Astrocyte (in vitro differentiated cells and primary cell): ENCODE data around the gene SARS1. TPM values are rescaled to one million over a fixed set of nuclear protein-coding genes. Genes with fewer than 3 reads are reported as not detected.
A peak's percentile ranks its signal among the peaks of the same experiment; 100 is the strongest.

Experiments
- DNase-seq: peaks from one replicate; pipeline ENCODE4 v3.0.0-alpha.2; 2010; ENCODE audit warnings: low read depth
- FAIRE-seq: peaks from 2 replicates; lab custom pipeline; 2011; peaks lifted over from hg19 to GRCh38; lab: Jason Lieb, UNC
- H2AFZ ChIP-seq: 2 replicates; pipeline ENCODE4 v1.6.0; 2012; ENCODE audit warnings: low read depth, low read length, inconsistent platforms
- H3K27ac ChIP-seq: 2 replicates; pipeline ENCODE4 v1.5.1; 2011; ENCODE audit warnings: low read depth, low read length, inconsistent platforms
- H3K27me3 ChIP-seq: 2 replicates; pipeline ENCODE4 v1.6.0; 2011; ENCODE audit warnings: low read length, inconsistent platforms; ENCODE audit not compliant: insufficient read depth
- H3K36me3 ChIP-seq: 2 replicates; pipeline ENCODE4 v1.5.1; 2011; ENCODE audit warnings: low read length, inconsistent platforms; ENCODE audit not compliant: insufficient read depth
- H3K4me1 ChIP-seq: 2 replicates; pipeline ENCODE4 v1.5.1; 2011; ENCODE audit warnings: low read length, inconsistent platforms; ENCODE audit not compliant: insufficient read depth
- H3K4me2 ChIP-seq: 2 replicates; pipeline ENCODE4 v1.6.0; 2012; ENCODE audit warnings: low read length, inconsistent platforms
- H3K4me3 ChIP-seq: 2 replicates; pipeline ENCODE4 v1.5.1; 2011; ENCODE audit warnings: low read depth, mild to moderate bottlenecking, low read length, inconsistent platforms; ENCODE audit not compliant: insufficient read depth
- H3K79me2 ChIP-seq: 2 replicates; pipeline ENCODE4 v1.6.0; 2012; ENCODE audit warnings: mild to moderate bottlenecking, low read length, inconsistent platforms; ENCODE audit not compliant: insufficient read depth
- H3K9ac ChIP-seq: 2 replicates; pipeline ENCODE4 v1.6.0; 2012; ENCODE audit warnings: mild to moderate bottlenecking, low read length, inconsistent platforms
- H3K9me3 ChIP-seq: 2 replicates; pipeline ENCODE4 v1.5.1; 2012; ENCODE audit warnings: low read depth, mild to moderate bottlenecking, low read length, inconsistent platforms; ENCODE audit not compliant: insufficient read depth
- H4K20me1 ChIP-seq: 2 replicates; pipeline ENCODE4 v1.6.0; 2012; ENCODE audit warnings: low read length, inconsistent platforms; ENCODE audit not compliant: insufficient read depth
- H3K27ac Mint-ChIP-seq: one replicate; pipeline ENCODE4 v1.8.0; 2021; ENCODE audit warnings: mild to moderate bottlenecking, mixed read lengths; ENCODE audit not compliant: unreplicated experiment
- H3K27me3 Mint-ChIP-seq: one replicate; pipeline ENCODE4 v1.8.0; 2021; ENCODE audit warnings: low read depth, mixed read lengths; ENCODE audit not compliant: unreplicated experiment
- H3K36me3 Mint-ChIP-seq: one replicate; pipeline ENCODE4 v1.8.0; 2021; ENCODE audit warnings: low read depth, mixed read lengths; ENCODE audit not compliant: unreplicated experiment
- H3K4me1 Mint-ChIP-seq: one replicate; pipeline ENCODE4 v1.8.0; 2021; ENCODE audit warnings: low read depth, mixed read lengths; ENCODE audit not compliant: unreplicated experiment
- H3K4me3 Mint-ChIP-seq: one replicate; pipeline ENCODE4 v1.8.0; 2021; ENCODE audit warnings: mild to moderate bottlenecking, moderate library complexity, mixed read lengths; ENCODE audit not compliant: unreplicated experiment
- H3K9me3 Mint-ChIP-seq: one replicate; pipeline ENCODE4 v1.8.0; 2021; ENCODE audit warnings: mild to moderate bottlenecking, mixed read lengths; ENCODE audit not compliant: unreplicated experiment
- EZH2 ChIP-seq: IDR thresholded peaks from 2 replicates; pipeline ENCODE4 v1.6.1; 2012; ENCODE audit warnings: mild to moderate bottlenecking, low read length, inconsistent platforms; ENCODE audit not compliant: insufficient read depth
- total RNA-seq: library from RNA; stranded (reverse); gene quantifications from 2 replicates; pipeline ENCODE4 v1.2.1, GENCODE V29; 2021
- TF ChIP-seq, protein P1 (sequence below): IDR thresholded peaks from 2 replicates; pipeline ENCODE4 v1.5.1; 2011; ENCODE audit warnings: low read depth, mild to moderate bottlenecking, inconsistent platforms, low read length, moderate library complexity; ENCODE audit not compliant: insufficient read depth

Gene SARS1
- total RNA-seq, 1 donor from 2014 or later, result 355 TPM

DNA sequence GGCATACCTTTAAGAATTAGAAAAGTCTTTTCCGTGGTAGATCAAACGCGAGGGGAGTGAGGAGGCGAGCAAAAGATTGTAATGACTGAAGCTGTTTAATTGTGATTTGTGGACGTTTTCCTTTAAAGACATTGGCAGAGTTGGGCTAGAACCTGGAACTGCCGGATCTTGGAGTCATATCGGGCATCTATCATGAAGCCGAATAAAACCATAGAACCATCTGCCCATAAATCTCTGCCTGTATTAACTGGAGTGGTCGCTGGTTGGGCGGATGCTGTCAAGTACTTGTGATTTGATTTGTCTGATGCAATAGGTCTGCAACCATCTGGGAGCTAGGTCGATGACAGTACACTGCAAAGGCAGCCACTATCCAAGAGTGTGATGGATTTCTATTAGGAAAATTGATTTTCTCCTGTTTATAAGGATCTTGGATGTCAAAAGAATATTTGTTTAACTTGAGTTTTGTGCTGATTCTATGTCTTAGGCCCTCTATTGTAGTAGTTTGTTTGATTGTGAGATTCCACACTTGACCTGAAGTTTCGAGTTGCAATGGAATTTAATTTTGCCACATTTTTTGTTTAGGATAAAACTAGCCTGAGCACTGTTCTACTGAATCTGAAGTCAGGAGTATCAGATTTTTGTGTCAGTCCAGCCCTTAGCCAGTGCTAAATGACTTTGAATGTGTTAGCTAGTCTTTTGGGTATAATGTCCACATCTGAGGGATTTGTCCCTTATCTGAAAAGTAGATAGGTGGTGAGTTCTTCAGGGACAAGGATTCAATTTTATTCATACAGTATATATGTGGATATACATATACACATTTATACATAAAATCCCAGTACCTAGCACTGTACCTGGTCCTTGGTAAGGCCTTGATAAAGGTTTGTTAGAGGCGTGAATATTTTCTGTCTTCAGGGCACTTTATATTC is 1.2 kb downstream of the SARS1 start:
- peak overlapping the region; percentile 84 for H3K4me3 ChIP-seq
- Mint-ChIP-seq H3K9me3 (no peaks in the 10 kb centered on the region), H3K27ac (peak overlapping the region; percentile 99), H3K4me1 (peaks cover 6% of the 10 kb centered on the region), H3K4me3 (peak overlapping the region; percentile 97), H3K36me3 (peaks cover 20% of the 10 kb centered on the region), H3K27me3 (no peaks in the 10 kb centered on the region)
- H3K4me2 ChIP-seq, result peak overlapping the region; percentile 82
- TF ChIP-seq EZH2, result no peak
- TF ChIP-seq, protein P1, sequence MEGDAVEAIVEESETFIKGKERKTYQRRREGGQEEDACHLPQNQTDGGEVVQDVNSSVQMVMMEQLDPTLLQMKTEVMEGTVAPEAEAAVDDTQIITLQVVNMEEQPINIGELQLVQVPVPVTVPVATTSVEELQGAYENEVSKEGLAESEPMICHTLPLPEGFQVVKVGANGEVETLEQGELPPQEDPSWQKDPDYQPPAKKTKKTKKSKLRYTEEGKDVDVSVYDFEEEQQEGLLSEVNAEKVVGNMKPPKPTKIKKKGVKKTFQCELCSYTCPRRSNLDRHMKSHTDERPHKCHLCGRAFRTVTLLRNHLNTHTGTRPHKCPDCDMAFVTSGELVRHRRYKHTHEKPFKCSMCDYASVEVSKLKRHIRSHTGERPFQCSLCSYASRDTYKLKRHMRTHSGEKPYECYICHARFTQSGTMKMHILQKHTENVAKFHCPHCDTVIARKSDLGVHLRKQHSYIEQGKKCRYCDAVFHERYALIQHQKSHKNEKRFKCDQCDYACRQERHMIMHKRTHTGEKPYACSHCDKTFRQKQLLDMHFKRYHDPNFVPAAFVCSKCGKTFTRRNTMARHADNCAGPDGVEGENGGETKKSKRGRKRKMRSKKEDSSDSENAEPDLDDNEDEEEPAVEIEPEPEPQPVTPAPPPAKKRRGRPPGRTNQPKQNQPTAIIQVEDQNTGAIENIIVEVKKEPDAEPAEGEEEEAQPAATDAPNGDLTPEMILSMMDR, result no peak
- peak overlapping the region; percentile 85 for H2AFZ ChIP-seq
- DNase-seq (peak; percentile 86), FAIRE-seq (no peak)
- peak overlapping the region; percentile 93 for H3K9ac ChIP-seq
- peaks cover 5% of the 10 kb centered on the region for H3K36me3 ChIP-seq
- peaks cover 16% of the 10 kb centered on the region for H3K4me1 ChIP-seq
- H4K20me1 ChIP-seq, result peaks cover 30% of the 10 kb centered on the region
- peak overlapping the region; percentile 91 for H3K27ac ChIP-seq
- H3K79me2 ChIP-seq, result peaks cover 57% of the 10 kb centered on the region
- no peaks in the 10 kb centered on the region for H3K27me3 ChIP-seq
- no peaks in the 10 kb centered on the region for H3K9me3 ChIP-seq

DNA sequence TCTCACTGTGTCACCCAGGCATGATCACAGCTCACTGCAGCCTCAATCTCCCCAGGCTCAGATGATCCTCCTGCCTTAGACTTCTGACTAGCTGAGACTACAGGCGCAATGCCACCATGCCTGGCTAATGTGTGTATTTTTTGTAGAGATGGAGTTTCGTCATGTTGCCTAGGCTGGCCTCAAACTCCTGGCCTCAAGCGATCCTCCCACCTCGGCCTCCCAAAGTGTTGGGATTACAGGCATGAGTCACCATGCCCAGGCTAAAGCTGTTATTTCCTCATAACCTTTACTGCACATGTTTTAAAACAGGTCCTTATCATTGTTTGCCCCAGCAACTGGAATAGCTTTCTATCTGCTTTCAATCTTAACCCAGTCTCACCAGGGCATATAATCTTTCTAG is 2.9 kb downstream of the SARS1 start:
- Histone ChIP-seq H4K20me1 (peaks cover 45% of the 10 kb centered on the region), H2AFZ (no peak overlapping the region)

More for the DNA sequence above, 2.9 kb downstream of the SARS1 start:
- DNase-seq (no peak), FAIRE-seq (no peak)
- Mint-ChIP-seq H3K9me3 (peaks cover 2% of the 10 kb centered on the region), H3K27me3 (no peaks in the 10 kb centered on the region), H3K4me1 (peaks cover 10% of the 10 kb centered on the region), H3K4me3 (peak overlapping the region; percentile 97), H3K27ac (peak overlapping the region; percentile 99), H3K36me3 (peaks cover 30% of the 10 kb centered on the region)
- Histone ChIP-seq H3K4me1 (peaks cover 16% of the 10 kb centered on the region), H3K27ac (no peak overlapping the region), H3K36me3 (peaks cover 7% of the 10 kb centered on the region), H3K27me3 (no peaks in the 10 kb centered on the region), H3K79me2 (peaks cover 74% of the 10 kb centered on the region), H3K4me2 (peak overlapping the region; percentile 82), H3K9me3 (no peaks in the 10 kb centered on the region), H3K9ac (no peak overlapping the region), H3K4me3 (no peak overlapping the region)
- TF ChIP-seq EZH2, result no peak
- TF ChIP-seq, protein P1, result no peak
